ENCODE measurements around the gene CD247. TPM values are rescaled to one million over a fixed set of nuclear protein-coding genes. Genes with fewer than 3 reads are reported as not detected.

CD247 gene
- total and polyA plus RNA-seq, 9 of the 15 experiments (the other 6 are each of a cell fraction or from before 2014, with no cell fraction given), result 0.08 to 0.42 (median 0.28) TPM; not detected in 5

DNA sequence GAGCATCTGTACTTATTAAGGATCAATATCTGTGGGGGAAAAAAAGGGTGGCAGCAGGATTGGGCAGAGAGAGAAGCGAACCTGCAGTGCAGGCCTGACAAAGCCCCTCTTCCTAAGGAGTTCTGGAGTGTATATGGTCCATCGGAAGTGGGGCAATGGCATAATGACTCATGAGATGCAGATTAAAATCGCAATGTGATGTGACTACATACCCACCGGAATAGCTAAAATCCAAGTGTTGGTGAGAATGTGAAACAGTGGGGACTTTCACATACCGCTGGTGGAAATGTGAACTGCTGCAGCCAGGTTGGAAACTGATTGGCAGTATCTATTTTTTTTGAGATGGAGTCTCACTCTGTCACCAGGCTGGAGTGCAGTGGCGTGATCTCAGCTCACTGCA, 43.4 kb upstream of the CD247 start (continued):
- TF ChIP-seq, protein P1, sequence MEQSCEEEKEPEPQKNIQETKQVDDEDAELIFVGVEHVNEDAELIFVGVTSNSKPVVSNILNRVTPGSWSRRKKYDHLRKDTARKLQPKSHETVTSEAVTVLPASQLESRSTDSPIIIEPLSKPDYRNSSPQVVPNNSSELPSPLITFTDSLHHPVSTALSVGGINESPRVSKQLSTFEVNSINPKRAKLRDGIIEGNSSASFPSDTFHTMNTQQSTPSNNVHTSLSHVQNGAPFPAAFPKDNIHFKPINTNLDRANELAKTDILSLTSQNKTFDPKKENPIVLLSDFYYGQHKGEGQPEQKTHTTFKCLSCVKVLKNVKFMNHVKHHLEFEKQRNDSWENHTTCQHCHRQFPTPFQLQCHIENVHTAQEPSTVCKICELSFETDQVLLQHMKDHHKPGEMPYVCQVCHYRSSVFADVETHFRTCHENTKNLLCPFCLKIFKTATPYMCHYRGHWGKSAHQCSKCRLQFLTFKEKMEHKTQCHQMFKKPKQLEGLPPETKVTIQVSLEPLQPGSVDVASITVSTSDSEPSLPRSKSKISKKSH (CRISPR knock-in tag; IDR thresholded peaks at IDR 0.05), result no peak
- TF ChIP-seq, protein P2, sequence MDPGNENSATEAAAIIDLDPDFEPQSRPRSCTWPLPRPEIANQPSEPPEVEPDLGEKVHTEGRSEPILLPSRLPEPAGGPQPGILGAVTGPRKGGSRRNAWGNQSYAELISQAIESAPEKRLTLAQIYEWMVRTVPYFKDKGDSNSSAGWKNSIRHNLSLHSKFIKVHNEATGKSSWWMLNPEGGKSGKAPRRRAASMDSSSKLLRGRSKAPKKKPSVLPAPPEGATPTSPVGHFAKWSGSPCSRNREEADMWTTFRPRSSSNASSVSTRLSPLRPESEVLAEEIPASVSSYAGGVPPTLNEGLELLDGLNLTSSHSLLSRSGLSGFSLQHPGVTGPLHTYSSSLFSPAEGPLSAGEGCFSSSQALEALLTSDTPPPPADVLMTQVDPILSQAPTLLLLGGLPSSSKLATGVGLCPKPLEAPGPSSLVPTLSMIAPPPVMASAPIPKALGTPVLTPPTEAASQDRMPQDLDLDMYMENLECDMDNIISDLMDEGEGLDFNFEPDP (CRISPR knock-in tag; IDR thresholded peaks at IDR 0.05), result no peak
- TF ChIP-seq PHB (CRISPR knock-in tag; IDR thresholded peaks at IDR 0.05) (no peak), ZNF583 (CRISPR knock-in tag; IDR thresholded peaks at IDR 0.05) (no peak), HDAC2 (IDR thresholded peaks at IDR 0.05) (0 out of 2 replicates have a peak, but pooled peaks have one; percentile 21), HMG20B (CRISPR knock-in tag; IDR thresholded peaks at IDR 0.05) (no peak), COPS2 (conservative IDR thresholded peaks at IDR 0.05) (no peak), NCOR1 (IDR thresholded peaks at IDR 0.05) (no peak), ETV1 (tag; conservative IDR thresholded peaks at IDR 0.05; ENCODE audit: low read depth) (no peak), SAFB2 (IDR thresholded peaks at IDR 0.05; ENCODE audit: borderline replicate concordance, low read depth, low read length, severe bottlenecking) (no peak), RBM22 (IDR thresholded peaks at IDR 0.05; ENCODE audit: low read depth, low read length, poor library complexity, severe bottlenecking) (no peak), RB1 (IDR thresholded peaks at IDR 0.05; ENCODE audit: low read depth) (no peak), NFE2 (IDR thresholded peaks at IDR 0.05; ENCODE audit: low read depth) (peak; percentile 50), CBFA2T3 (IDR thresholded peaks at IDR 0.05) (no peak), POLR2AphosphoS2 (IDR thresholded peaks at IDR 0.05; ENCODE audit: low read length) (no peak)
- TF ChIP-seq, protein P3, sequence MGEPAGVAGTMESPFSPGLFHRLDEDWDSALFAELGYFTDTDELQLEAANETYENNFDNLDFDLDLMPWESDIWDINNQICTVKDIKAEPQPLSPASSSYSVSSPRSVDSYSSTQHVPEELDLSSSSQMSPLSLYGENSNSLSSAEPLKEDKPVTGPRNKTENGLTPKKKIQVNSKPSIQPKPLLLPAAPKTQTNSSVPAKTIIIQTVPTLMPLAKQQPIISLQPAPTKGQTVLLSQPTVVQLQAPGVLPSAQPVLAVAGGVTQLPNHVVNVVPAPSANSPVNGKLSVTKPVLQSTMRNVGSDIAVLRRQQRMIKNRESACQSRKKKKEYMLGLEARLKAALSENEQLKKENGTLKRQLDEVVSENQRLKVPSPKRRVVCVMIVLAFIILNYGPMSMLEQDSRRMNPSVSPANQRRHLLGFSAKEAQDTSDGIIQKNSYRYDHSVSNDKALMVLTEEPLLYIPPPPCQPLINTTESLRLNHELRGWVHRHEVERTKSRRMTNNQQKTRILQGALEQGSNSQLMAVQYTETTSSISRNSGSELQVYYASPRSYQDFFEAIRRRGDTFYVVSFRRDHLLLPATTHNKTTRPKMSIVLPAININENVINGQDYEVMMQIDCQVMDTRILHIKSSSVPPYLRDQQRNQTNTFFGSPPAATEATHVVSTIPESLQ (CRISPR knock-in tag; IDR thresholded peaks at IDR 0.05), result no peak
- TF ChIP-seq, protein P4, sequence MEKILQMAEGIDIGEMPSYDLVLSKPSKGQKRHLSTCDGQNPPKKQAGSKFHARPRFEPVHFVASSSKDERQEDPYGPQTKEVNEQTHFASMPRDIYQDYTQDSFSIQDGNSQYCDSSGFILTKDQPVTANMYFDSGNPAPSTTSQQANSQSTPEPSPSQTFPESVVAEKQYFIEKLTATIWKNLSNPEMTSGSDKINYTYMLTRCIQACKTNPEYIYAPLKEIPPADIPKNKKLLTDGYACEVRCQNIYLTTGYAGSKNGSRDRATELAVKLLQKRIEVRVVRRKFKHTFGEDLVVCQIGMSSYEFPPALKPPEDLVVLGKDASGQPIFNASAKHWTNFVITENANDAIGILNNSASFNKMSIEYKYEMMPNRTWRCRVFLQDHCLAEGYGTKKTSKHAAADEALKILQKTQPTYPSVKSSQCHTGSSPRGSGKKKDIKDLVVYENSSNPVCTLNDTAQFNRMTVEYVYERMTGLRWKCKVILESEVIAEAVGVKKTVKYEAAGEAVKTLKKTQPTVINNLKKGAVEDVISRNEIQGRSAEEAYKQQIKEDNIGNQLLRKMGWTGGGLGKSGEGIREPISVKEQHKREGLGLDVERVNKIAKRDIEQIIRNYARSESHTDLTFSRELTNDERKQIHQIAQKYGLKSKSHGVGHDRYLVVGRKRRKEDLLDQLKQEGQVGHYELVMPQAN (IDR thresholded peaks at IDR 0.05; ENCODE audit: borderline replicate concordance), result no peak
- TF ChIP-seq, protein P5, sequence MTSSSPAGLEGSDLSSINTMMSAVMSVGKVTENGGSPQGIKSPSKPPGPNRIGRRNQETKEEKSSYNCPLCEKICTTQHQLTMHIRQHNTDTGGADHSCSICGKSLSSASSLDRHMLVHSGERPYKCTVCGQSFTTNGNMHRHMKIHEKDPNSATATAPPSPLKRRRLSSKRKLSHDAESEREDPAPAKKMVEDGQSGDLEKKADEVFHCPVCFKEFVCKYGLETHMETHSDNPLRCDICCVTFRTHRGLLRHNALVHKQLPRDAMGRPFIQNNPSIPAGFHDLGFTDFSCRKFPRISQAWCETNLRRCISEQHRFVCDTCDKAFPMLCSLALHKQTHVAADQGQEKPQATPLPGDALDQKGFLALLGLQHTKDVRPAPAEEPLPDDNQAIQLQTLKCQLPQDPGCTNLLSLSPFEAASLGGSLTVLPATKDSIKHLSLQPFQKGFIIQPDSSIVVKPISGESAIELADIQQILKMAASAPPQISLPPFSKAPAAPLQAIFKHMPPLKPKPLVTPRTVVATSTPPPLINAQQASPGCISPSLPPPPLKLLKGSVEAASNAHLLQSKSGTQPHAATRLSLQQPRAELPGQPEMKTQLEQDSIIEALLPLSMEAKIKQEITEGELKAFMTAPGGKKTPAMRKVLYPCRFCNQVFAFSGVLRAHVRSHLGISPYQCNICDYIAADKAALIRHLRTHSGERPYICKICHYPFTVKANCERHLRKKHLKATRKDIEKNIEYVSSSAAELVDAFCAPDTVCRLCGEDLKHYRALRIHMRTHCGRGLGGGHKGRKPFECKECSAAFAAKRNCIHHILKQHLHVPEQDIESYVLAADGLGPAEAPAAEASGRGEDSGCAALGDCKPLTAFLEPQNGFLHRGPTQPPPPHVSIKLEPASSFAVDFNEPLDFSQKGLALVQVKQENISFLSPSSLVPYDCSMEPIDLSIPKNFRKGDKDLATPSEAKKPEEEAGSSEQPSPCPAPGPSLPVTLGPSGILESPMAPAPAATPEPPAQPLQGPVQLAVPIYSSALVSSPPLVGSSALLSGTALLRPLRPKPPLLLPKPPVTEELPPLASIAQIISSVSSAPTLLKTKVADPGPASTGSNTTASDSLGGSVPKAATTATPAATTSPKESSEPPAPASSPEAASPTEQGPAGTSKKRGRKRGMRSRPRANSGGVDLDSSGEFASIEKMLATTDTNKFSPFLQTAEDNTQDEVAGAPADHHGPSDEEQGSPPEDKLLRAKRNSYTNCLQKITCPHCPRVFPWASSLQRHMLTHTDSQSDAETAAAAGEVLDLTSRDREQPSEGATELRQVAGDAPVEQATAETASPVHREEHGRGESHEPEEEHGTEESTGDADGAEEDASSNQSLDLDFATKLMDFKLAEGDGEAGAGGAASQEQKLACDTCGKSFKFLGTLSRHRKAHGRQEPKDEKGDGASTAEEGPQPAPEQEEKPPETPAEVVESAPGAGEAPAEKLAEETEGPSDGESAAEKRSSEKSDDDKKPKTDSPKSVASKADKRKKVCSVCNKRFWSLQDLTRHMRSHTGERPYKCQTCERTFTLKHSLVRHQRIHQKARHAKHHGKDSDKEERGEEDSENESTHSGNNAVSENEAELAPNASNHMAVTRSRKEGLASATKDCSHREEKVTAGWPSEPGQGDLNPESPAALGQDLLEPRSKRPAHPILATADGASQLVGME (CRISPR knock-in tag; IDR thresholded peaks at IDR 0.05), result no peak
